HepG2 (cell line): ENCODE measurements around the gene ZNF141. TPM values are rescaled to one million over a fixed set of nuclear protein-coding genes. Genes with fewer than 3 reads are reported as not detected.

Source experiments
- ATAC-seq: fragments of 200-7000 bp; cut with Tn5 transposase; 3 replicates; pipeline ENCODE4 v1.9.1; 2020; ENCODE audit warnings: mild to moderate bottlenecking, moderate library complexity
- BruUV-seq: library from RNA; stranded (reverse); fragments of 400-500 nt; replicated peaks from 2 replicates; lab custom pipeline; 2021; lab: Mats Ljungman, UMichigan
- CTCF ChIA-PET: fragments of 300-600 bp; formaldehyde crosslinking; extraction: SDS; loops from one replicate; lab custom pipeline; 2021; ENCODE audit warnings: low total read pairs, inconsistent platforms, low intra/inter-chr PET ratio; lab: Yijun Ruan, JAX
- POLR2A ChIA-PET: fragments of 350-600 bp; sonication (Branson Sonifier 250); formaldehyde crosslinking; loops from one replicate; lab custom pipeline; 2020; ENCODE audit warnings: antibody characterized with exemption, inconsistent platforms; lab: Yijun Ruan, JAX
- DNase-seq: peaks from one replicate; pipeline ENCODE4 v3.0.0-alpha.2; 2015; ENCODE audit warnings: low spot score
- FAIRE-seq: peaks from 3 replicates; lab custom pipeline; 2011; peaks lifted over from hg19 to GRCh38; lab: Jason Lieb, UNC
- H2AFZ ChIP-seq: one replicate; pipeline ENCODE4 v1.6.1; 2011; ENCODE audit warnings: low read length, inconsistent platforms
- H3K27ac ChIP-seq: fragments of 300-600 bp; 3 replicates; pipeline ENCODE4 v1.8.0; 2011; ENCODE audit warnings: mixed run types, mild to moderate bottlenecking, mixed read lengths, low read length, inconsistent platforms; ENCODE audit not compliant: insufficient read depth; ENCODE audit errors: extremely low read length
- H3K27me3 ChIP-seq, 2 experiments: fragments of 200-600 bp in 1 of 2; 2 replicates in 1 of 2; 3 replicates in 1 of 2; pipeline versions ENCODE4 v1.6.0 to v1.8.0; 2011; ENCODE audit warnings: low read length in 2 of 2, mild to moderate bottlenecking in 2 of 2, moderate library complexity in 2 of 2, inconsistent platforms in 1 of 2; ENCODE audit not compliant: insufficient read depth in 2 of 2, control insufficient read depth in 1 of 2
- H3K36me3 ChIP-seq, 2 experiments: fragments of 200-600 bp in 1 of 2; replicated peaks in 1 of 2; 2 replicates in 1 of 2; 3 replicates in 1 of 2; pipeline versions ENCODE4 v1.5.1 to v1.8.0; 2011; ENCODE audit warnings: low read length in 2 of 2, inconsistent platforms in 1 of 2; ENCODE audit not compliant: insufficient read depth in 2 of 2, control insufficient read depth in 1 of 2
- H3K4me1 ChIP-seq: 2 replicates; pipeline ENCODE4 v1.5.1; 2012; ENCODE audit warnings: low read length, inconsistent platforms; ENCODE audit not compliant: insufficient read depth
- H3K4me2 ChIP-seq: 2 replicates; pipeline ENCODE4 v1.6.0; 2011; ENCODE audit warnings: low read depth, low read length, inconsistent platforms
- H3K4me3 ChIP-seq, 3 experiments: fragments of 200-600 bp in 1 of 3; sonication (generic), shearing (Covaris generic) in 1 of 3; replicated peaks in 1 of 3; 2 replicates each; pipeline ENCODE4 v1.5.1; 2011 to 2016; ENCODE audit warnings: low read length in 3 of 3, inconsistent platforms in 2 of 3, low read depth in 2 of 3, mild to moderate bottlenecking in 2 of 3, control low read depth in 1 of 3, mixed read lengths in 1 of 3; ENCODE audit not compliant: insufficient read depth in 1 of 3
- H3K79me2 ChIP-seq: one replicate; pipeline ENCODE4 v1.6.1; 2011; ENCODE audit warnings: low read length, inconsistent platforms; ENCODE audit not compliant: insufficient read depth
- H3K9ac ChIP-seq: 2 replicates; pipeline ENCODE4 v1.6.0; 2011; ENCODE audit warnings: mild to moderate bottlenecking, low read depth, low read length, inconsistent platforms; ENCODE audit not compliant: insufficient read depth
- H3K9me3 ChIP-seq: 2 replicates; pipeline ENCODE4 v1.5.1; 2012; ENCODE audit warnings: mild to moderate bottlenecking, low read length
- H4K20me1 ChIP-seq: 2 replicates; pipeline ENCODE4 v1.6.0; 2011; ENCODE audit warnings: inconsistent platforms, mild to moderate bottlenecking, low read length, moderate library complexity; ENCODE audit not compliant: insufficient read depth
- CREB1 ChIP-seq, 2 experiments: fragments of 450-650 bp in 1 of 2; IDR thresholded peaks; 2 replicates each; pipeline ENCODE4 v1.6.1; 2016 to 2017; ENCODE audit warnings: control low read depth in 1 of 2, mild to moderate bottlenecking in 1 of 2, missing compliant biosample characterization in 1 of 2, missing genetic modification characterization in 1 of 2
- FOXA1 ChIP-seq, 2 experiments: fragments of 450-650 bp in 1 of 2; sonication (generic) in 1 of 2; formaldehyde crosslinking in 1 of 2; IDR thresholded peaks; 2 replicates each; pipeline versions ENCODE4 v1.4.0 to v1.6.1; 2016 to 2020; ENCODE audit warnings: missing genetic modification reagents in 1 of 2
- KDM5B ChIP-seq: sonication (generic); formaldehyde crosslinking; IDR thresholded peaks from 2 replicates; pipeline ENCODE4 v1.4.0; 2020; ENCODE audit warnings: missing genetic modification reagents, mild to moderate bottlenecking, borderline replicate concordance
- MEIS2 ChIP-seq: sonication (generic); formaldehyde crosslinking; IDR thresholded peaks from 2 replicates; pipeline ENCODE4 v1.9.0; 2021; ENCODE audit warnings: mild to moderate bottlenecking, missing genetic modification reagents
- NR1H2 ChIP-seq: sonication (generic); formaldehyde crosslinking; IDR thresholded peaks from 2 replicates; pipeline ENCODE4 v1.8.1; 2022; ENCODE audit warnings: low read depth, missing genetic modification reagents, borderline replicate concordance
- PRDM15 ChIP-seq: sonication (generic); formaldehyde crosslinking; IDR thresholded peaks from 2 replicates; pipeline ENCODE4 v1.4.0; 2020; ENCODE audit warnings: missing genetic modification reagents
- TBX2 ChIP-seq: sonication (generic); formaldehyde crosslinking; IDR thresholded peaks from 2 replicates; pipeline ENCODE4 v1.5.0; 2020; ENCODE audit warnings: missing genetic modification reagents, mild to moderate bottlenecking, borderline replicate concordance
- ZBTB14 ChIP-seq: sonication (generic); formaldehyde crosslinking; IDR thresholded peaks from 2 replicates; pipeline ENCODE4 v1.4.0; 2020; ENCODE audit warnings: missing genetic modification reagents
- ZBTB25 ChIP-seq: IDR thresholded peaks from 2 replicates; pipeline ENCODE4 v1.6.1; 2018; ENCODE audit warnings: missing genetic modification reagents
- ZNF12 ChIP-seq: sonication (generic); formaldehyde crosslinking; IDR thresholded peaks from 2 replicates; pipeline ENCODE4 v1.5.0; 2020; ENCODE audit warnings: missing genetic modification reagents
- ZNF143 ChIP-seq: sonication (generic); formaldehyde crosslinking; IDR thresholded peaks from 2 replicates; pipeline ENCODE4 v1.4.0; 2020; ENCODE audit warnings: missing genetic modification reagents
- ZNF263 ChIP-seq: sonication (generic); formaldehyde crosslinking; IDR thresholded peaks from 2 replicates; pipeline ENCODE4 v1.4.0; 2020; ENCODE audit warnings: missing genetic modification reagents
- ZNF512 ChIP-seq: sonication (generic); formaldehyde crosslinking; IDR thresholded peaks from 2 replicates; pipeline ENCODE4 v1.4.0; 2020; ENCODE audit warnings: mild to moderate bottlenecking, missing genetic modification reagents
- ZNF580 ChIP-seq: IDR thresholded peaks from 2 replicates; pipeline ENCODE4 v1.6.1; 2016; ENCODE audit warnings: low read depth, borderline replicate concordance
- ZNF766 ChIP-seq: sonication (generic); formaldehyde crosslinking; IDR thresholded peaks from 2 replicates; pipeline ENCODE4 v1.5.0; 2020; ENCODE audit warnings: missing genetic modification reagents, borderline replicate concordance
- WGBS: methylation state at CpG from one replicate; pipeline ENCODE4 v1.1.6; 2017; ENCODE audit warnings: low lambda C conversion rate; 5-methylcytosine and 5-hydroxymethylcytosine counted together
- in situ Hi-C: cut with HindIII; loops from 2 replicates; pipeline ENCODE4 v1.10.0; 2017; ENCODE audit warnings: low pct_unique_long_range_greater_than_20kb; ENCODE audit not compliant: extremely low pct_ligation_motif_present
- intact Hi-C: fragments of 100-400 bp; cut with micrococcal nuclease; formaldehyde crosslinking; loops from one replicate; pipeline ENCODE4 v1.10.0; 2022; ENCODE audit not compliant: unreplicated experiment
- polyA plus RNA-seq, 8 experiments: library from polyadenylated mRNA; depleted of rRNA in 3 of 8; stranded (reverse) in 7 of 8; unstranded in 1 of 8; fragments of >200 nt; fragmentation: Illumina TruSeq in 4 of 8; extraction: Trizol in 4 of 8; gene quantifications; 2 replicates each; pipeline versions ENCODE4 v1.2.1 to v1.2.3, GENCODE V29; 2011 to 2016; ENCODE audit warnings: low read depth in 4 of 8, missing spikeins in 1 of 8, mixed read lengths in 1 of 8; ENCODE audit not compliant: insufficient read depth in 1 of 8
- total RNA-seq, 5 experiments: library from RNA; depleted of rRNA; stranded (reverse); fragments of >200 nt; fragmentation: Illumina TruSeq; extraction: Trizol; gene quantifications; 2 replicates each; pipeline ENCODE4 v1.2.3, GENCODE V29; 2016; ENCODE audit warnings: low read depth in 1 of 5

The ZNF141 gene
- total and polyA plus RNA-seq, 2 of the 13 experiments (the other 11 are each of a cell fraction or from before 2014, with no cell fraction given) = not detected

GRCh38 chr4:314296-314903, 23.2 kb upstream of the ZNF141 start (continued):
- no peak for TF ChIP-seq NR1H2
- TF ChIP-seq ZNF580 (CRISPR knock-in tag) = no peak
- no peak for TF ChIP-seq ZNF512 (CRISPR knock-in tag)
- TF ChIP-seq ZBTB25 (CRISPR knock-in tag) = no peak
- no peak for TF ChIP-seq MEIS2
- no peak for TF ChIP-seq ZNF766 (CRISPR knock-in tag)
- TF ChIP-seq CREB1 (IDR thresholded peaks at IDR 0.05) = no peak
- no peak for TF ChIP-seq CREB1 (CRISPR knock-in tag; IDR thresholded peaks at IDR 0.05)
- no peak for TF ChIP-seq ZBTB14

GRCh38 chr4:328729-329128, 8.9 kb upstream of the ZNF141 start:
- POLR2A ChIA-PET = no interaction called here
- CTCF ChIA-PET = no interaction called here
- H3K27ac ChIP-seq = no peak overlapping the region
- H3K4me2 ChIP-seq = no peak overlapping the region
- ATAC-seq = no peak
- H4K20me1 ChIP-seq = no peaks in the 10 kb centered on the region
- intact Hi-C loops = no loop called here
- H3K36me3 ChIP-seq = no peaks in the 10 kb centered on the region
- H3K9me3 ChIP-seq = peaks cover 72% of the 10 kb centered on the region
- WGBS = 5% methylated on average over 8 of the region's 8 CpGs
- no peak overlapping the region for H3K4me3 ChIP-seq
- H3K27me3 ChIP-seq = no peaks in the 10 kb centered on the region
- in situ Hi-C loops = no loop called here
- no peak for FAIRE-seq
- no peaks in the 10 kb centered on the region for H3K79me2 ChIP-seq
- no peaks in the 10 kb centered on the region for H3K4me1 ChIP-seq
- H2AFZ ChIP-seq = no peak overlapping the region
- peak; percentile 11 for DNase-seq
- BruUV-seq = no TSS peak
- H3K9ac ChIP-seq = no peak overlapping the region
- TF ChIP-seq ZNF12 (CRISPR knock-in tag) = no peak
- no peak for TF ChIP-seq ZNF263 (CRISPR knock-in tag)
- no peak for TF ChIP-seq ZNF143 (CRISPR knock-in tag)
- TF ChIP-seq PRDM15 = no peak
- TF ChIP-seq FOXA1 (IDR thresholded peaks at IDR 0.05) = no peak
- TF ChIP-seq FOXA1 (CRISPR knock-in tag; IDR thresholded peaks at IDR 0.05) = peak; percentile 47; the same call in 1 of the 2 replicates
- TF ChIP-seq MEIS2 = no peak
- TF ChIP-seq TBX2 (CRISPR knock-in tag) = no peak
- TF ChIP-seq KDM5B (CRISPR knock-in tag) = no peak
